GM21529 (cell line): ENCODE measurements around the gene ARHGAP9.
"Not testable (repeated sequence)": the region's sequence is repeated elsewhere in the genome, so short reads cannot be mapped to it uniquely, and the experiment has no call there.

ENCODE experiments used
- ATAC-seq: cut with Tn5 transposase; IDR thresholded peaks from one replicate; pipeline ENCODE4 v1.9.1; 2021; ENCODE audit not compliant: unreplicated experiment

ARHGAP9 gene

GRCh38 chr12:57459055-57459749, 20.5 kb downstream of the ARHGAP9 start:
- peak; percentile 59 for ATAC-seq

DNA sequence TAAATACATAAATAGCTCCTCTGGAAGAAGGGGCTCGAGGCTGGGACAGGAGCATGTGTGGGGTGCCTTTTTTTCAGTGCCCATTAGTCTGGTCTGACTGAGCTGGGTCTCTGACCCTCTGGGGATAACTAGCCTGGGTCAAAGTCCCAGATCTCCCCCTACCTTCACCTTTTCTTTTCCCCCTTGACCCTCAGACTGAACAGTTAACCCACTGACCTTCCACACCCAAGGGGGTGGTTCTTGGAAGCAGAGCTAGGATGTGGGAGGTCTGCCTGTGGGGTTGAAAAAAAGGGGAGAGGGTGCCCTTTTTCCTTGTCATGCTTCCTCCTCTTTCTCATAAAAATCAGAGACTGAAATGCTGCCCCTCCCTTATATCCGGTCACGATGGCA, 21.0 kb downstream of the ARHGAP9 start:
- no peak for ATAC-seq

GRCh38 chr12:57456737-57457490, 22.8 kb downstream of the ARHGAP9 start:
- ATAC-seq: no peak

DNA sequence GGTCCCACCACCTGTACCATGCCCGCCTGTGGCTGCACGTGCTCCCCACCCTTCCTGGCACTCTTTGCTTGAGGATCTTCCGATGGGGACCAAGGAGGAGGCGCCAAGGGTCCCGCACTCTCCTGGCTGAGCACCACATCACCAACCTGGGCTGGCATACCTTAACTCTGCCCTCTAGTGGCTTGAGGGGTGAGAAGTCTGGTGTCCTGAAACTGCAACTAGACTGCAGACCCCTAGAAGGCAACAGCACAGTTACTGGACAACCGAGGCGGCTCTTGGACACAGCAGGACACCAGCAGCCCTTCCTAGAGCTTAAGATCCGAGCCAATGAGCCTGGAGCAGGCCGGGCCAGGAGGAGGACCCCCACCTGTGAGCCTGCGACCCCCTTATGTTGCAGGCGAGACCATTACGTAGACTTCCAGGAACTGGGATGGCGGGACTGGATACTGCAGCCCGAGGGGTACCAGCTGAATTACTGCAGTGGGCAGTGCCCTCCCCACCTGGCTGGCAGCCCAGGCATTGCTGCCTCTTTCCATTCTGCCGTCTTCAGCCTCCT, 23.4 kb downstream of the ARHGAP9 start:
- ATAC-seq: peak; percentile 23

GRCh38 chr12:57455374-57456144, 24.1 kb downstream of the ARHGAP9 start:
- no peak for ATAC-seq

DNA sequence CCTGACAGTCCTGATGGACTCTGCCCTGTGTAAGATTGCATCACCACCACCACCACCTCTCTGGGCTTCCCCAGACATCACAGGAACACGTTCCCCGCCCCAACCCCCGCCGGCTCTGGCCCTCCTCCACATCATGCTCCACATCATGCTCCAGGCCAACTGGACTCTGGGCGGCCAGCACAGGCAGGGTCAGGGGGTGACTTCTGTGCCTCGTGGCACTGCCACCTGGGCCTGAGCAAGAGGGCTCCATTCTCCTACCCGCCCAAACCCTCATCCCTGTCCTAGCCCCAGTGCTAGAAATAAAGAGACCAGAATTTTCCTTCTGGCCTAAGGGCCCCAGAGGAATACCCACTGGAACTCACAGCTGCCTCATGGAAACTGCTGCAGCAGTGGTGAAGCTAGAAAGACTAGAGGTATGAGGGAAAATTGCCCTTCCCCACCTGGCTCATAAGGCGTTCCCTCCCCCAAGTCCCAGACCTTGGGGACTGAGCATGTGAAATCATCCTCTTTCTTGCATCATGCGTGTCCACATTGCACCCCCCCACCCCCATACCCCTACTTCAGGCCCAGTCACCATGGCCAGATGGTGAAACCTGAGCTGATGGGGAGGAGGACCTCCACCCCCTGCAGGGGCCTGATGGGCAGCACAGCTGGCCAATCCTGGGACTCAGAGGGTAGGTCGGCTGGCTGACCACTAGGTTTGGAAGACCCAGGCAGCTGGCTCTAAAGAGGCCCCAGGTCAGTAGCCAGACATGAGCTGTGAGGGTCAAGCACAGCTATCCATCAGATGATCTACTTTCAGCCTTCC, 24.9 kb downstream of the ARHGAP9 start, which contains the start of gene INHBE:
Gene INHBE (plus strand): TSS at position 742 of the 808 bp plus-strand sequence. CDS start 230 bp downstream, outside the sequence.
- ATAC-seq: no peak

GRCh38 chr12:57454213-57454565, 25.5 kb downstream of the ARHGAP9 start:
- ATAC-seq: no peak

GRCh38 chr12:57452937-57453509, 26.6 kb downstream of the ARHGAP9 start:
- peak; percentile 57 for ATAC-seq

DNA sequence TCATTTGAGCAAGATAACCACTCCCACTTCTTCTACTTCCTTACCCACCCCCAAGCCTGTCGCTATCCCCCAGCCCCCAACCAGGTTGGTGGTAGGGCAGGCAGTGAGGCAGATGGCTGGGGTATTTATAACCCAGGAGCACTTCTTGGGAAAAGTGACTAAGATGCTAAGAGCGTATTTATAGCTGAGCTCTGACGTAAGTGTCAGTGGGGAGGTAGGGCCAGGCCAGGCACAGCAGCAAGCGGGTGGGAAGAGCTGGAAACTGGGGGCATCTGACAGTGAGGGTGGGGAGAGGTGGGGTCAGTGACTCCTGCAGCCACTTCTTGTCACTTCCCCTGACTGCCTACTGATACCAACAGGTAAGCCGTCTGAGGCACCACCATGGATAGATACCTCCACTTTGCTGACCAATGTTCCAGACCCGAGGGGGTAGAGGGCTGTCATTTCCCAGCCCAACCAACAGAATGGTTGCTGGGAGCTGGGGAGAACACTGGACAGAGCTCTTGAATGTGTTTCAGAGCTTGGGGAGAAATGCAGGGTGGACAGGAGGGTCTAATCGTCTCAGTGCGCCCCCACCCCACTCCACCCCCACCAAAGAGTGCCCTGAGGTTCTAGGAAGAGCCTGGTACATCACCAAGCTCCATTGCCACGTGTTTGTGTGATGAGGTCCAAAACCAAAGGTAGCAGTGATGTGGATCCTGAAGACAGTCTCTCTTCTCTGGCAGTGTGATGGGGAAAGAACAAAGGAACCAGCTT, 27.3 kb downstream of the ARHGAP9 start:
- peak; percentile 7 for ATAC-seq

GRCh38 chr12:57451233-57451778, 28.4 kb downstream of the ARHGAP9 start:
- ATAC-seq: no peak

DNA sequence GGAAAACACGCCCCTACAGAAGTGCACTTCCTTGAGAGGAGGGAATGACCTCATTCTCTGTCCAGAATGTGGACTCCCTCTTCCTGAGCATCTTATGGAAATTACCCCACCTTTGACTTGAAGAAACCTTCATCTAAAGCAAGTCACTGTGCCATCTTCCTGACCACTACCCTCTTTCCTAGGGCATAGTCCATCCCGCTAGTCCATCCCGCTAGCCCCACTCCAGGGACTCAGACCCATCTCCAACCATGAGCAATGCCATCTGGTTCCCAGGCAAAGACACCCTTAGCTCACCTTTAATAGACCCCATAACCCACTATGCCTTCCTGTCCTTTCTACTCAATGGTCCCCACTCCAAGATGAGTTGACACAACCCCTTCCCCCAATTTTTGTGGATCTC, 29.6 kb downstream of the ARHGAP9 start:
- ATAC-seq: no peak

DNA sequence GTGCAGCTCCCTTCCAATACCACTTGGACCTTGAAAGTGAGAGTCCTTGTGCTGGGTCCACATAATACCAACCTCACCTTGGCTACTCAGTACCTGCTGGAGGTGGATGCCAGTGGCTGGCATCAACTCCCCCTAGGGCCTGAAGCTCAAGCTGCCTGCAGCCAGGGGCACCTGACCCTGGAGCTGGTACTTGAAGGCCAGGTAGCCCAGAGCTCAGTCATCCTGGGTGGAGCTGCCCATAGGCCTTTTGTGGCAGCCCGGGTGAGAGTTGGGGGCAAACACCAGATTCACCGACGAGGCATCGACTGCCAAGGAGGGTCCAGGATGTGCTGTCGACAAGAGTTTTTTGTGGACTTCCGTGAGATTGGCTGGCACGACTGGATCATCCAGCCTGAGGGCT, 30.3 kb downstream of the ARHGAP9 start:
- no peak for ATAC-seq

- no peak for ATAC-seq
Observed at GRCh38 chr12:57448669-57449068, 31.0 kb downstream of the ARHGAP9 start.

DNA sequence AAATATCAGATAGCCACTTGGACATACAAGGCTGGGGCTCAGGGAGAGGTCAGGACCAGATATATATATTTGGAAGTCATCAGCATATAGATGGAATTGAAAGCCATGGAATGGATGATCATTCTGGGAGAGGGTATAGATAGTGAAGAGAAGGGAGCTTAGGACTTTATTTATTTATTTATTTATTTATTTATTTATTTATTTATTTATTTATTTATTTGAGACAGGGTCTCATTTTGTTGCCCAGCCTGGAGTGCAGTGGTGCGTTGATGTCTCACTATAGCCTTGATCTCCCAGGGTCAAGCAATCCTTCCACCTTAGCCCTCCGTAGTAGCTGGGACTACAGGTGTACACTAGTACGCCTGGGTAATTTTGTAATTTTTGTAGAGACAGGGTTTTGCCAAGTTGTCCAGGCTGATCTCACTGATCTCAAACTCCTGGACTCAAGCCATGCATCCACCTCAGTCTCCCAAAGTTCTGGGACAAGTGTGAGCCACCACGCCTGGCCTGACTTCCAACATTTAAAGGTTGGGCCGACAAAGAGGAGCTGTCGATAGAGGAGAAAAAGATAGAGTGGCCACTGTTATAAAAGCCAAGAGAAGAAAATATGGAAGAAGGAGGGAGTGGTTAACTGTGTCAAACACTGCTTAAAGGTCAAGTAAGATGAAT, 33.2 kb downstream of the ARHGAP9 start:
- ATAC-seq: no peak

DNA sequence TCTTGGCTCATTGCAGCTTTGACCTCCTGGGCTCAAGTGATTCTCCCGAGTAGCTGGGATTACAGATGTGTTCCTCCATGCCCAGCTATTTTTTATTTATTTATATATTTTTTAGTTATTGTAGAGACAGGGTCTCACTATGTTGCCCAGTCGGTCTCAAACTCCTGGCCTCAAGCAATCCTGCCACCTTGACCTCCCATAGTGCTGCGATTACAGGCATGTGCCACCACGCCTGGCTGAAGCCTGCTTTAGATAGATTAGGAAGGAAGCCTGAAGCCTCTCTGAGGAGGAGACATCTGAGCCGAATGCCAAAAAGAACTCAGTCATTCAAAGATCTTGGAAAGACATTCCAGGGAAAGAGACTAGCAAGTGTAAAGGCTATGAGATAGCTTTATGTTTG, 34.9 kb downstream of the ARHGAP9 start:
- no peak for ATAC-seq

- not testable (repeated sequence) for ATAC-seq
Observed at GRCh38 chr12:57444337-57444736, 35.3 kb downstream of the ARHGAP9 start.

DNA sequence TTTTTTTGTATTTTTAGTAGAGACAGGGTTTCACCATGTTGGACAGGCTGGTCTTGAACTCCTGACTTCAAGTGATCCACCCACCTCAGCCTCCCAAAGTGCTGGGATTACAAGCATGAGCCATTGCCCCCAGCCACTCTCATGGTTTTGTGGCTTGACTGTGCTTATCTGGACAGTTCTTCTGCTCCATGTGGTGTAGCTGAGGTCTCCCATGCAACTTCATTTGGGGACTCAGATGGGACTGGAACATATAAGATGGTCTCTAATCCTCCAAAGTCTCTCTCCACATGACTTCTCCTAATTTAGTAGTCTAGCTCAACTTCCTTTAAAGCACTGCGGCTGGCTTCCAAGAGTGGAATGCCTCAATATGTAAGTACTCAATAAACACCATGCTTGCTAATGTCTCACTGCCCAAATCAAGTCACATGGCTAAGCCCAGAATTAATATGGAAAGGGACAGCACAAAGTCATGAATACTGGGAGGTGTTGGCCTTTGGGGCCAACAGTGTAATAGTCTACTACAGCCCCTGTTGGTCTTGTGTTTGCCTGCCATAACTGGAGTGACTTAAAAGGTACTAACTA, 37.7 kb downstream of the ARHGAP9 start:
- ATAC-seq: no peak

DNA sequence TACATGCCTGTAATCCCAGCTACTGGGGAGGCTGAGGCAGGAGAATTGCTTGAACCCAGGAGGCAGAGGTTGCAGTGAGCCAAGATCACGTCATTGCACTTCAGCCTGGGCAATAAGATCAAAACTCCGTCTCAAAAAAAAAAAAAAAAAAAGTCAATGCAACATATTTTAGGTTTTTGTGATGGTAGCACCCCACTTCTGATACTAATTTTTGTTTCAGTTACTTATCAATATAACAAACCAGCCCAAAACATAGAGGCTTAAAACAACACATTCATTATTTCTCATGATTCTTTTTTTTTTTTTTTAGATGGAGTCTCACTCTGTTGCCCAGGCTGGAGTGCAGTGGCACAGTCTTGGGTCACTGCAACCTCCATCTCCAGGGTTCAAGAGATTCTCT, 38.3 kb downstream of the ARHGAP9 start:
- not testable (repeated sequence) for ATAC-seq
